ENCODE results near the gene SMG1. TPM values are rescaled to one million over a fixed set of nuclear protein-coding genes. Genes with fewer than 3 reads are reported as not detected.

SMG1 gene
- total and polyA plus RNA-seq, 2 of the 13 experiments (the other 11 are each of a cell fraction or from before 2014, with no cell fraction given), result 48.7 to 53.7 TPM

DNA sequence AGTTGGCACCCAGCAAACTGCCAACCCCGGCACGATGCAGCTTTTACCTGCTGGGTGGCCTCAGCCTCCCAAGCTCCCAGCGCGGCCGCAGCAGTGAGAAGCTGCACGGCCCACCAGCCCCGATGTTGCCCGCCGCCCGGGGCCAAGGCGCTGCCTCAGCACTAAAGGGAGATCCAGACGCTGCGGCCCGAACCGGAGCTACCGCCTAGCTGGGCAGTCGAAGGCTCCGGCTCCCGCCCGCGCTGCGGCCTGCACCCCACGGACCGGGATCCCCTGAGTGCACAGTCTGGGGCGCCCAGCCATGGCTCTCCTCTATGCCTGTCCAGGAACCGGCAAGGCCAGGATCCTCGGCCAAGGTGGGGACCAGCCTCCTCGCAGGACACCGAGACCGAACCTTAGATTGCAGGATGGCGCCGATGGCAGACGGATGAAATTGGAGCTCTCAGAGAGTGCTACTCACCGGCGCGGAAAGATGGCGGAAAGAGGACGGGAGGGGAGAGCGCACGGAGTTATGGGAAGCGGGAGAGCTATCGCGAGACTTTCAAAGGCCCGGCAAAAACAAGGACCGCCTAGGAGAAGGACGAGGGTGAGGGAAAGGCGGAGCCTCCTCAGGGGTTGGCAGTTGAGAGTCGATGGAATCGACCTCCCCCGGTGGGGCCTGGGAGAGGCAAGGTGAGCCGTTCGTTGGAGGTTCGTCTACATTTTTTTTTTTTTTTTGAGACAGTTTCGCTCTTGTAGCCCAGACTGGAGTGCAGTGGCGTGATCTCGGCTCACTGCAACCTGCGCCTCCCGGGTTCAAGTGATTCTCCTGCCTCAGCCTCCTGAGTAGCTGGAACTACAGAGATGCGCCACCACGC is 136.1 kb downstream of the SMG1 start, which contains the start of gene RPS15A (continued):
- TF ChIP-seq, protein P1, sequence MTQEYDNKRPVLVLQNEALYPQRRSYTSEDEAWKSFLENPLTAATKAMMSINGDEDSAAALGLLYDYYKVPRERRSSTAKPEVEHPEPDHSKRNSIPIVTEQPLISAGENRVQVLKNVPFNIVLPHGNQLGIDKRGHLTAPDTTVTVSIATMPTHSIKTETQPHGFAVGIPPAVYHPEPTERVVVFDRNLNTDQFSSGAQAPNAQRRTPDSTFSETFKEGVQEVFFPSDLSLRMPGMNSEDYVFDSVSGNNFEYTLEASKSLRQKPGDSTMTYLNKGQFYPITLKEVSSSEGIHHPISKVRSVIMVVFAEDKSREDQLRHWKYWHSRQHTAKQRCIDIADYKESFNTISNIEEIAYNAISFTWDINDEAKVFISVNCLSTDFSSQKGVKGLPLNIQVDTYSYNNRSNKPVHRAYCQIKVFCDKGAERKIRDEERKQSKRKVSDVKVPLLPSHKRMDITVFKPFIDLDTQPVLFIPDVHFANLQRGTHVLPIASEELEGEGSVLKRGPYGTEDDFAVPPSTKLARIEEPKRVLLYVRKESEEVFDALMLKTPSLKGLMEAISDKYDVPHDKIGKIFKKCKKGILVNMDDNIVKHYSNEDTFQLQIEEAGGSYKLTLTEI (CRISPR knock-in tag; conservative IDR thresholded peaks at IDR 0.05), result no peak
- TF ChIP-seq GZF1 (CRISPR knock-in tag; IDR thresholded peaks at IDR 0.05) (peak; percentile 94), RORA (CRISPR knock-in tag; IDR thresholded peaks at IDR 0.05) (no peak), HIVEP1 (CRISPR knock-in tag; IDR thresholded peaks at IDR 0.05) (peak; percentile 98), SNRNP70 (IDR thresholded peaks at IDR 0.05; ENCODE audit: low read depth, low read length) (no peak), POLR2G (IDR thresholded peaks at IDR 0.05; ENCODE audit: low read depth, low read length) (peak; percentile 100), ZNF33A (CRISPR knock-in tag; IDR thresholded peaks at IDR 0.05; ENCODE audit: borderline replicate concordance) (peak; percentile 95; the same call in 1 of the 2 replicates), NAIF1 (CRISPR knock-in tag; IDR thresholded peaks at IDR 0.05; ENCODE audit: borderline replicate concordance) (peak; percentile 79; the same call in 1 of the 2 replicates), ATRX (CRISPR knock-in tag; IDR thresholded peaks at IDR 0.05; ENCODE audit: borderline replicate concordance) (no peak), SETDB1 (CRISPR knock-in tag; IDR thresholded peaks at IDR 0.05; ENCODE audit: borderline replicate concordance) (0 out of 2 replicates have a peak, but pooled peaks have one; percentile 63), ZNF296 (CRISPR knock-in tag; conservative IDR thresholded peaks at IDR 0.05) (peak; percentile 96), NFYC (CRISPR knock-in tag; IDR thresholded peaks at IDR 0.05) (0 out of 2 replicates have a peak, but pooled peaks have one; percentile 40), YEATS2 (CRISPR knock-in tag; IDR thresholded peaks at IDR 0.05; ENCODE audit: borderline replicate concordance) (peak; percentile 100), RFXANK (CRISPR knock-in tag; IDR thresholded peaks at IDR 0.05) (peak; percentile 91; the same call in 1 of the 2 replicates), ZNF24 (IDR thresholded peaks at IDR 0.05) (no peak), ZNF883 (CRISPR knock-in tag; IDR thresholded peaks at IDR 0.05; ENCODE audit: not compliant biosample characterization) (peak; percentile 100), ELF1 (CRISPR knock-in tag; IDR thresholded peaks at IDR 0.05) (peak; percentile 88), KDM5A (IDR thresholded peaks at IDR 0.05; ENCODE audit: borderline replicate concordance, low read length) (peak; percentile 92)
- TF ChIP-seq, protein P2, sequence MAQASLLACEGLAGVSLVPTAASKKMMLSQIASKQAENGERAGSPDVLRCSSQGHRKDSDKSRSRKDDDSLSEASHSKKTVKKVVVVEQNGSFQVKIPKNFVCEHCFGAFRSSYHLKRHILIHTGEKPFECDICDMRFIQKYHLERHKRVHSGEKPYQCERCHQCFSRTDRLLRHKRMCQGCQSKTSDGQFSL (CRISPR knock-in tag; IDR thresholded peaks at IDR 0.05), result peak; percentile 80
- TF ChIP-seq, protein P3, sequence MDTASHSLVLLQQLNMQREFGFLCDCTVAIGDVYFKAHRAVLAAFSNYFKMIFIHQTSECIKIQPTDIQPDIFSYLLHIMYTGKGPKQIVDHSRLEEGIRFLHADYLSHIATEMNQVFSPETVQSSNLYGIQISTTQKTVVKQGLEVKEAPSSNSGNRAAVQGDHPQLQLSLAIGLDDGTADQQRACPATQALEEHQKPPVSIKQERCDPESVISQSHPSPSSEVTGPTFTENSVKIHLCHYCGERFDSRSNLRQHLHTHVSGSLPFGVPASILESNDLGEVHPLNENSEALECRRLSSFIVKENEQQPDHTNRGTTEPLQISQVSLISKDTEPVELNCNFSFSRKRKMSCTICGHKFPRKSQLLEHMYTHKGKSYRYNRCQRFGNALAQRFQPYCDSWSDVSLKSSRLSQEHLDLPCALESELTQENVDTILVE (CRISPR knock-in tag; IDR thresholded peaks at IDR 0.05), result peak; percentile 94; the same call in 1 of the 2 replicates
- TF ChIP-seq, protein P4, sequence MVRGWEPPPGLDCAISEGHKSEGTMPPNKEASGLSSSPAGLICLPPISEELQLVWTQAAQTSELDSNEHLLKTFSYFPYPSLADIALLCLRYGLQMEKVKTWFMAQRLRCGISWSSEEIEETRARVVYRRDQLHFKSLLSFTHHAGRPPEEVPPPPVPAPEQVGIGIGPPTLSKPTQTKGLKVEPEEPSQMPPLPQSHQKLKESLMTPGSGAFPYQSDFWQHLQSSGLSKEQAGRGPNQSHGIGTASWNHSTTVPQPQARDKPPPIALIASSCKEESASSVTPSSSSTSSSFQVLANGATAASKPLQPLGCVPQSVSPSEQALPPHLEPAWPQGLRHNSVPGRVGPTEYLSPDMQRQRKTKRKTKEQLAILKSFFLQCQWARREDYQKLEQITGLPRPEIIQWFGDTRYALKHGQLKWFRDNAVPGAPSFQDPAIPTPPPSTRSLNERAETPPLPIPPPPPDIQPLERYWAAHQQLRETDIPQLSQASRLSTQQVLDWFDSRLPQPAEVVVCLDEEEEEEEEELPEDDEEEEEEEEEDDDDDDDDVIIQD (CRISPR knock-in tag; IDR thresholded peaks at IDR 0.05; ENCODE audit: low read depth), result peak; percentile 90
- TF ChIP-seq, protein P5, sequence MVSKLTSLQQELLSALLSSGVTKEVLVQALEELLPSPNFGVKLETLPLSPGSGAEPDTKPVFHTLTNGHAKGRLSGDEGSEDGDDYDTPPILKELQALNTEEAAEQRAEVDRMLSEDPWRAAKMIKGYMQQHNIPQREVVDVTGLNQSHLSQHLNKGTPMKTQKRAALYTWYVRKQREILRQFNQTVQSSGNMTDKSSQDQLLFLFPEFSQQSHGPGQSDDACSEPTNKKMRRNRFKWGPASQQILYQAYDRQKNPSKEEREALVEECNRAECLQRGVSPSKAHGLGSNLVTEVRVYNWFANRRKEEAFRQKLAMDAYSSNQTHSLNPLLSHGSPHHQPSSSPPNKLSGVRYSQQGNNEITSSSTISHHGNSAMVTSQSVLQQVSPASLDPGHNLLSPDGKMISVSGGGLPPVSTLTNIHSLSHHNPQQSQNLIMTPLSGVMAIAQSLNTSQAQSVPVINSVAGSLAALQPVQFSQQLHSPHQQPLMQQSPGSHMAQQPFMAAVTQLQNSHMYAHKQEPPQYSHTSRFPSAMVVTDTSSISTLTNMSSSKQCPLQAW (CRISPR knock-in tag; IDR thresholded peaks at IDR 0.05), result peak; percentile 97
- TF ChIP-seq, protein P6, sequence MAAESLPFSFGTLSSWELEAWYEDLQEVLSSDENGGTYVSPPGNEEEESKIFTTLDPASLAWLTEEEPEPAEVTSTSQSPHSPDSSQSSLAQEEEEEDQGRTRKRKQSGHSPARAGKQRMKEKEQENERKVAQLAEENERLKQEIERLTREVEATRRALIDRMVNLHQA (CRISPR knock-in tag; IDR thresholded peaks at IDR 0.05), result no peak
